ENCODE data around the gene SEMA5B.

DNA sequence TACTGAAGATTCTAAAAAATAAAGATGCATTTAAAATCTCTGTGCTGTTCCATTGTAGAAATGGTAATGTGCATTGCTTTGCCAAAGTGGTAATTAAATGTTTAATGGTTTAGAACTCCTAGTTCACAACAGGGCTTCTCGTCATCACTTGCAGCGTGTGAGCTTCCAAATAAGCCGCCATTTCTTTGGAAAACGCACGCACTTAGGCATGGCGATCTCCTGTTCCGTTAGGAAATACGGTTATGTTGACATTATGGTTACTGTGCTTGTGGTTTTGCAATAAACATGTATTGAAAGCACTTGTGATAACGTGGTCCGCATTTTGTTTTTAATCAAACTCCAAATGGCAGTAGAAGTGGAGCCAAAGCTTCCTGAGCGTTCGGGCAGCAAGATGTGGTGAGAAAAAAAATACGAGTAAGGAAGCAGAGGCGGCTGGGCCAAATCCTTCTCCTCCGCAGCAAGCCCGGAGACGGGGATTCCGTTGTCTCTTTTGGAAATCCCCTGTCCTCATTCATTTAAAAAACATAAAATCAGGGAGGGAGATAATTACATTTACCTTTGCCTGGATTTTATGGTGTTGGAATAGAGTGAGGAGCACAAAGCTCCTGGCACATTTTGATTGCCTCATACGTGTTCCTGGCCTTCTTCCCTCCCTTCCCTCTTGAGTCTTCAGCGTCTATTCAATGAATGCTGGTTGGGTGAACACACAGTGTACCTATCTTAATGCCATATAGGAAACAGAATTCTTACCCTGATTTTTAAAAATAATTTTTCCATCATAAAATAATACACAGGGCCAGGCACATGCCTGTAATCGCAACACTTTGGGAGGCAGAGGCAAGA, 135.2 kb downstream of the SEMA5B start:
- TF ChIP-seq, protein P1, sequence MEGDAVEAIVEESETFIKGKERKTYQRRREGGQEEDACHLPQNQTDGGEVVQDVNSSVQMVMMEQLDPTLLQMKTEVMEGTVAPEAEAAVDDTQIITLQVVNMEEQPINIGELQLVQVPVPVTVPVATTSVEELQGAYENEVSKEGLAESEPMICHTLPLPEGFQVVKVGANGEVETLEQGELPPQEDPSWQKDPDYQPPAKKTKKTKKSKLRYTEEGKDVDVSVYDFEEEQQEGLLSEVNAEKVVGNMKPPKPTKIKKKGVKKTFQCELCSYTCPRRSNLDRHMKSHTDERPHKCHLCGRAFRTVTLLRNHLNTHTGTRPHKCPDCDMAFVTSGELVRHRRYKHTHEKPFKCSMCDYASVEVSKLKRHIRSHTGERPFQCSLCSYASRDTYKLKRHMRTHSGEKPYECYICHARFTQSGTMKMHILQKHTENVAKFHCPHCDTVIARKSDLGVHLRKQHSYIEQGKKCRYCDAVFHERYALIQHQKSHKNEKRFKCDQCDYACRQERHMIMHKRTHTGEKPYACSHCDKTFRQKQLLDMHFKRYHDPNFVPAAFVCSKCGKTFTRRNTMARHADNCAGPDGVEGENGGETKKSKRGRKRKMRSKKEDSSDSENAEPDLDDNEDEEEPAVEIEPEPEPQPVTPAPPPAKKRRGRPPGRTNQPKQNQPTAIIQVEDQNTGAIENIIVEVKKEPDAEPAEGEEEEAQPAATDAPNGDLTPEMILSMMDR (IDR thresholded peaks at IDR 0.05; ENCODE audit: low read length): no peak
- TF ChIP-seq EZH2 (IDR thresholded peaks at IDR 0.05; ENCODE audit: borderline replicate concordance, low read length): no peak
